Measurements from ENCODE around the gene NTNG2.

The NTNG2 gene

GRCh38 chr9:132154863-132155567 lies 6.8 kb upstream of the NTNG2 start:
- no peak overlapping the region for H3K4me3 ChIP-seq (replicated peaks; ENCODE audit: low read depth, low read length)
- DNase-seq (ENCODE audit: extremely low read depth, low read depth): no peak
- TF ChIP-seq, protein P1, sequence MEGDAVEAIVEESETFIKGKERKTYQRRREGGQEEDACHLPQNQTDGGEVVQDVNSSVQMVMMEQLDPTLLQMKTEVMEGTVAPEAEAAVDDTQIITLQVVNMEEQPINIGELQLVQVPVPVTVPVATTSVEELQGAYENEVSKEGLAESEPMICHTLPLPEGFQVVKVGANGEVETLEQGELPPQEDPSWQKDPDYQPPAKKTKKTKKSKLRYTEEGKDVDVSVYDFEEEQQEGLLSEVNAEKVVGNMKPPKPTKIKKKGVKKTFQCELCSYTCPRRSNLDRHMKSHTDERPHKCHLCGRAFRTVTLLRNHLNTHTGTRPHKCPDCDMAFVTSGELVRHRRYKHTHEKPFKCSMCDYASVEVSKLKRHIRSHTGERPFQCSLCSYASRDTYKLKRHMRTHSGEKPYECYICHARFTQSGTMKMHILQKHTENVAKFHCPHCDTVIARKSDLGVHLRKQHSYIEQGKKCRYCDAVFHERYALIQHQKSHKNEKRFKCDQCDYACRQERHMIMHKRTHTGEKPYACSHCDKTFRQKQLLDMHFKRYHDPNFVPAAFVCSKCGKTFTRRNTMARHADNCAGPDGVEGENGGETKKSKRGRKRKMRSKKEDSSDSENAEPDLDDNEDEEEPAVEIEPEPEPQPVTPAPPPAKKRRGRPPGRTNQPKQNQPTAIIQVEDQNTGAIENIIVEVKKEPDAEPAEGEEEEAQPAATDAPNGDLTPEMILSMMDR (IDR thresholded peaks at IDR 0.05; ENCODE audit: low read depth, low read length, missing control alignments): no peak

GRCh38 chr9:132155568-132155895 lies 6.3 kb upstream of the NTNG2 start:
- no peak overlapping the region for H3K4me3 ChIP-seq (replicated peaks; ENCODE audit: low read depth, low read length)
- TF ChIP-seq, protein P1 (IDR thresholded peaks at IDR 0.05; ENCODE audit: low read depth, low read length, missing control alignments): no peak
- DNase-seq (ENCODE audit: extremely low read depth, low read depth): no peak

GRCh38 chr9:132156262-132156661 lies 5.6 kb upstream of the NTNG2 start:
- TF ChIP-seq, protein P1 (IDR thresholded peaks at IDR 0.05; ENCODE audit: low read depth, low read length, missing control alignments): no peak
- no peak overlapping the region for H3K4me3 ChIP-seq (replicated peaks; ENCODE audit: low read depth, low read length)
- no peak for DNase-seq (ENCODE audit: extremely low read depth, low read depth)

- no peak for DNase-seq (ENCODE audit: extremely low read depth, low read depth)
- H3K4me3 ChIP-seq (replicated peaks; ENCODE audit: low read depth, low read length): no peak overlapping the region
- TF ChIP-seq, protein P1 (IDR thresholded peaks at IDR 0.05; ENCODE audit: low read depth, low read length, missing control alignments): no peak
Observed at GRCh38 chr9:132157347-132158116, 4.3 kb upstream of the NTNG2 start.

DNA sequence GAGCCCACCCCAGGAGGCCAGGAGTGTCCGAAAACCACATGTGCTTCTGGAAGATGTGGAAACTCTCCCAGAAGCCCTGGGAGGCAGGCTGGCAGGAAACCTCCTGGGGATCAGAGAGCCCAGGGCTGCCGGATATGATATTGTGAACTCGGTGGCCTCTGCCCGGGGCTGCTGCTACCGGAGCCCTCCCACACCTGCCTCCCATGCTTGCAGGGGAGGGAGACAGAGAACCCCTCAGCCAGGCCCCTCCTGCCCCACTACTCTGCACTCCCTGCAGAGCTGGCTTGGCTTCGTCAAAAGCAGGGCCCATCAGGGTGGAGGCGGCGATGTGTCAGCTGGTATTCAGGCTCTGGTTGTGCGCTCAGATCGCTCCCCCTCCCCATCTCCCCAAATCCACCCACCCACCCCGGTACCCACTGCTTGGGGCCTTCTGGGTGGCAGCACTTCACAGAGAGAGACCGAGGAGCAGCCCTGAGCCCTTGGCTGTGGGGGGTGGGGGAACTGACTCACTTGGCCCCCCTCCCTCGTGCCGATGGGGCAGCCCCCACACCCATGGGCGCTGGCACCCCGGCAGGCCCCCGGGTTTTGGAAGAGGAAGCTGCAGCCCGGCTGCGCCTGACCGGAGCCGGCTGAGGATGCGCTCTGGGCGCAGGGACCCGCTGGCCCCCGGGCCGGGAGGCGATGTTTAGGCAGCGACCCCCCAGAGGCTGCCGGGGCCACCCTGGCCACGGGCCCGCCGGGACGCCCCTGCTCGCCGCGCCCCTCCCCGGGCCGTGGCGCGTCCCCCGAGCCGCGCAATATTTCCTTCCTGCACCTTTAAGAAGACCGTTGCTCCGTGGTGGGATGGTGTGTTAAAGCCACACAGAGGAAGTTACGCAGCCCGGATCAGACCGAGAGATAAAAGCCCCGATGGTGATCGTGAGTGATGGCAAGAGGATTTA lies 786 bp upstream of the NTNG2 start:
- H3K4me3 ChIP-seq (replicated peaks; ENCODE audit: low read depth, low read length): peak overlapping the region; percentile 44
- DNase-seq (ENCODE audit: extremely low read depth, low read depth): no peak
- TF ChIP-seq, protein P1 (IDR thresholded peaks at IDR 0.05; ENCODE audit: low read depth, low read length, missing control alignments): no peak

DNA sequence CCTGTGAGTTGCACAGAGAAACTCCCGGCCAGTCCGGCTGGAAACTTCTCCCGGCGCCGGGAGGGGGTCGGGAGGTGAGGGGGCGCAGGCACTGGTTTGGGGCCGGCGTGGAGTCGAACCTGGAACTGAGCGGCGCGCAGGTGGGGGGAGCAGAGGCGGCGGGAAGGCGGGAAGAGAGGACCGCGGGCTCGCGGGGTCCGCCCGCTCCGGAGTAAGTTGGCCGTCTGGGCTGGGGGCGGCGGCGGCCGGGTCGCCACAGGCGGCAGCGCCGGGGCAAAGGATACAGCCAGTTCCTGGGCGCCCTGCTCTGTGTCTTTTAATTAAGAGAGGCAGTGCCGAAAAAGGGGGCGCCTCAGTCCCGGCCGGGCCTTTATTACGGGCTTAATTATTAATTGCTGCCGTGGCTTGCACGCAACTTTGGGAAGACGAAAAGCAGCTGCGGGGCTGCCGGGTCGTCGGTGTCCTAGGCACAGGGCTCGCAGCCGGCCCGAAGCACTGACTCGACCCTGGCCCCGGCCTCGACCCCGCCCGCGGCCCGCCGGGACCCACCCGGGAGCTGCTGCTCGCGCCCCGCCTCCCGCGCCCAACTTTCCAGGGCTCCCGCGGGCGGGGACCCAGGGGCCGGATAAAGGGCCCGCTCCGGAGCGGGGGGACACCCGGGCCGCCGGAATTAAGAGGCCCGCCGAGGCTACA lies 1.1 kb downstream of the NTNG2 start:
- H3K4me3 ChIP-seq (replicated peaks; ENCODE audit: low read depth, low read length): peak overlapping the region; percentile 44
- TF ChIP-seq, protein P1 (IDR thresholded peaks at IDR 0.05; ENCODE audit: low read depth, low read length, missing control alignments): no peak
- no peak for DNase-seq (ENCODE audit: extremely low read depth, low read depth)
